ENCODE data around the gene SMLR1. TPM values are rescaled to one million over a fixed set of nuclear protein-coding genes. Genes with fewer than 3 reads are reported as not detected.

Gene SMLR1
- total and polyA plus RNA-seq, 2 donors (not counting 3 experiments of a cell fraction or from before 2014, with no cell fraction given) = not detected

DNA sequence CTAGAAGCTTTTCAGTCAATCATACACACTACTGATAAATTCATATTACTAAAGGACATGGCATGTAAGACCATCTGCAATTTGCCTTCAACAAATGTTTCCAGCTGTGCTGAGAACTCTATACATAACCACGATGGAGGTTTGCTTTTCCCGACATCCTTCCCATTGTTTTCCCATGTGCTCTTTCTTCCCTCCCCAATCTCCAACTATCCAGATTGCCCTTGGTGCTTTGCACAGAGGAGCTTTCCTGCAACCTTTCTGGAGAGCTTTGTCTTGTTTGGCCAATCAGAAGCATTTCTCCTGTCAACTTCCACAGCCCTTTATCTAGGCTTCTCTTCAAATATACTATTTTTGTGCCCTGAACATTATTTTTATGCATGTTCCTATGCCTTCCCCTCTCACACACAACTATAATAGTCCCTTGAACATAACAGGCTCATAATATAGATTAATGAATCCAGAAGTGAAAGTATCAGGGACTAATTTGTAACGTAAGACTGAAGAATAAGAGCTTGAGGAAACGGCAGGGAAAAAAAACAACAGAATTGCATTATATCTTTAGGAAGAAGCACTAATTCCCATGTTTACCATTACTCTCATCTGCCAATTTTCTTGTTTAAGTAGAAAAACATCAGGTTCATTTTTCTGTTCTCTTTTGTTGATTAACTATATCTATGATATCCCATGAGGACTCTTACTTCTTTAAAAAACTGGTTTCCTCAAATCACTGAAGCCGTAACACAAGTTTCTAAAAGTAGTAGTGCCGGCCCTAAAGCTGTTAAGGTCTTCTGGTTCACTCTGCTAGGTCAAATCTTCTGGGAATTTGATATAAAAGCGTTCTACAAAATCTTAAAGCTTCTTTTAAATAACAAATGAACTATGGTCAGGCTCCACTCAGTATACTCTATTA lies 20.1 kb downstream of the SMLR1 start:
- no TSS peak for BruUV-seq (replicated peaks)
- Histone ChIP-seq H3K4me3 (replicated peaks in 1 of 3; ENCODE audit: insufficient read depth in 1 of 3, low read depth in 1 of 3, low read length in 3 of 3) (no peak overlapping the region), H3K79me2 (ENCODE audit: control insufficient read depth, insufficient read depth, low read length) (no peaks in the 10 kb centered on the region), H3K4me2 (ENCODE audit: insufficient read depth, low read length) (no peak overlapping the region), H3K9me3 (replicated peaks; ENCODE audit: control insufficient read depth, insufficient read depth, low read length) (no peaks in the 10 kb centered on the region), H3K9me1 (replicated peaks; ENCODE audit: control insufficient read depth, extremely low read depth, insufficient read depth, low read length) (no peaks in the 10 kb centered on the region), H3K9ac (replicated peaks; ENCODE audit: extremely low read depth, insufficient read depth, low read length) (no peak overlapping the region), H2AFZ (ENCODE audit: low read depth, low read length) (no peak overlapping the region), H3K4me1 (ENCODE audit: control insufficient read depth, extremely low read depth, insufficient read depth, low read length) (no peaks in the 10 kb centered on the region), H4K20me1 (replicated peaks; ENCODE audit: control insufficient read depth, extremely low read depth, insufficient read depth, low read length) (no peaks in the 10 kb centered on the region), H3K36me3 (ENCODE audit: control insufficient read depth in 2 of 2, extremely low read depth in 1 of 2, insufficient read depth in 2 of 2, low read length in 2 of 2) (no peaks in the 10 kb centered on the region), H3K27ac (ENCODE audit: insufficient read depth, low read depth, low read length) (no peak overlapping the region), H3K27me3 (ENCODE audit: control insufficient read depth in 2 of 2, insufficient read depth in 2 of 2, low read length in 2 of 2) (no peaks in the 10 kb centered on the region)
- intact Hi-C loops (cut with micrococcal nuclease) = no loop called here
- DNase-seq (ENCODE audit: low read depth, low spot score) = no peak
- no peak for FAIRE-seq
- TF ChIP-seq EZH2 (IDR thresholded peaks at IDR 0.05; ENCODE audit: borderline replicate concordance, low read depth, low read length, severe bottlenecking) (no peak), GATA2 (IDR thresholded peaks at IDR 0.05; ENCODE audit: insufficient read depth, insufficient read length, low read depth, low read length) (no peak), POLR2AphosphoS5 (IDR thresholded peaks at IDR 0.05; ENCODE audit: insufficient read depth, low read depth, low read length) (no peak), FOS (IDR thresholded peaks at IDR 0.05; ENCODE audit: borderline replicate concordance, insufficient read depth, low read length) (no peak), JUN (IDR thresholded peaks at IDR 0.05; ENCODE audit: borderline replicate concordance, insufficient read depth, insufficient read length, low read depth) (no peak), MYC (IDR thresholded peaks at IDR 0.05; ENCODE audit: low read depth, low read length) (no peak), POLR2A (IDR thresholded peaks at IDR 0.05; ENCODE audit: low read depth, low read length) (no peak)
- TF ChIP-seq, protein P1, sequence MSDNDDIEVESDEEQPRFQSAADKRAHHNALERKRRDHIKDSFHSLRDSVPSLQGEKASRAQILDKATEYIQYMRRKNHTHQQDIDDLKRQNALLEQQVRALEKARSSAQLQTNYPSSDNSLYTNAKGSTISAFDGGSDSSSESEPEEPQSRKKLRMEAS (IDR thresholded peaks at IDR 0.05; ENCODE audit: insufficient read depth, insufficient read length) = no peak
- TF ChIP-seq, protein P2, sequence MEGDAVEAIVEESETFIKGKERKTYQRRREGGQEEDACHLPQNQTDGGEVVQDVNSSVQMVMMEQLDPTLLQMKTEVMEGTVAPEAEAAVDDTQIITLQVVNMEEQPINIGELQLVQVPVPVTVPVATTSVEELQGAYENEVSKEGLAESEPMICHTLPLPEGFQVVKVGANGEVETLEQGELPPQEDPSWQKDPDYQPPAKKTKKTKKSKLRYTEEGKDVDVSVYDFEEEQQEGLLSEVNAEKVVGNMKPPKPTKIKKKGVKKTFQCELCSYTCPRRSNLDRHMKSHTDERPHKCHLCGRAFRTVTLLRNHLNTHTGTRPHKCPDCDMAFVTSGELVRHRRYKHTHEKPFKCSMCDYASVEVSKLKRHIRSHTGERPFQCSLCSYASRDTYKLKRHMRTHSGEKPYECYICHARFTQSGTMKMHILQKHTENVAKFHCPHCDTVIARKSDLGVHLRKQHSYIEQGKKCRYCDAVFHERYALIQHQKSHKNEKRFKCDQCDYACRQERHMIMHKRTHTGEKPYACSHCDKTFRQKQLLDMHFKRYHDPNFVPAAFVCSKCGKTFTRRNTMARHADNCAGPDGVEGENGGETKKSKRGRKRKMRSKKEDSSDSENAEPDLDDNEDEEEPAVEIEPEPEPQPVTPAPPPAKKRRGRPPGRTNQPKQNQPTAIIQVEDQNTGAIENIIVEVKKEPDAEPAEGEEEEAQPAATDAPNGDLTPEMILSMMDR (IDR thresholded peaks at IDR 0.05; ENCODE audit: extremely low read depth in 1 of 2, insufficient read depth in 1 of 2, low read depth in 1 of 2, low read length in 2 of 2) = no peak
- ChIA-PET CTCF (interaction anchor here (1.0 to 3.8 kb wide), 4 partner anchors 25 to 553 kb away, joined by 3 to 15 read pairs (median 4); no protein-coding TSS in a partner anchor), POLR2A (no interaction called here)
- dilution Hi-C loops (cut with MboI; ENCODE audit: extremely low pct_ligation_motif_present, low sequenced_read_pairs) = no loop called here
